Bronchial epithelial cell (primary cell): ENCODE results near the gene NOP16. TPM values are rescaled to one million over a fixed set of nuclear protein-coding genes. Genes with fewer than 3 reads are reported as not detected.

ENCODE experiments used
- DNase-seq: peaks from one replicate; pipeline ENCODE4 v3.0.0-alpha.2; 2010; ENCODE audit warnings: low read depth
- FAIRE-seq: peaks from 2 replicates; lab custom pipeline; 2011; peaks lifted over from hg19 to GRCh38; lab: Jason Lieb, UNC
- H3K27me3 ChIP-seq: 2 replicates; pipeline ENCODE4 v1.5.1; 2011; ENCODE audit warnings: low read length; ENCODE audit not compliant: control insufficient read depth, insufficient read depth
- H3K36me3 ChIP-seq: 2 replicates; pipeline ENCODE4 v1.5.1; 2011; ENCODE audit warnings: low read length; ENCODE audit not compliant: control insufficient read depth, insufficient read depth
- H3K4me3 ChIP-seq: 2 replicates; pipeline ENCODE4 v1.5.1; 2011; ENCODE audit warnings: mild to moderate bottlenecking, low read depth, low read length, control low read depth
- CTCF ChIP-seq: IDR thresholded peaks from 2 replicates; pipeline ENCODE4 v1.5.1; 2011; ENCODE audit warnings: mild to moderate bottlenecking, moderate library complexity, low read length, control low read depth, inconsistent platforms; ENCODE audit not compliant: insufficient read depth, severe bottlenecking
- total RNA-seq: library from RNA; depleted of rRNA; stranded (reverse); fragments of >200 nt; gene quantifications from 2 replicates; pipeline ENCODE4 v1.2.1, GENCODE V29; 2014

The NOP16 gene
- total RNA-seq, 1 donor from 2014 or later: 36.1 TPM

- no peak for TF ChIP-seq CTCF
- Histone ChIP-seq H3K4me3 (no peak overlapping the region), H3K27me3 (no peaks in the 10 kb centered on the region), H3K36me3 (no peaks in the 10 kb centered on the region)
- no peak for FAIRE-seq
- no peak for DNase-seq
Measured at GRCh38 chr5:176426876-176427275, 38.5 kb upstream of the NOP16 start.

- no peak for DNase-seq
- no peak for FAIRE-seq
- Histone ChIP-seq H3K4me3 (no peak overlapping the region), H3K27me3 (no peaks in the 10 kb centered on the region), H3K36me3 (no peaks in the 10 kb centered on the region)
- TF ChIP-seq CTCF: no peak
Measured at GRCh38 chr5:176425791-176426190, 37.4 kb upstream of the NOP16 start.

GRCh38 chr5:176425138-176425537, 36.7 kb upstream of the NOP16 start:
- Histone ChIP-seq H3K36me3 (no peaks in the 10 kb centered on the region), H3K27me3 (no peaks in the 10 kb centered on the region), H3K4me3 (no peak overlapping the region)
- DNase-seq (no peak), FAIRE-seq (no peak)
- no peak for TF ChIP-seq CTCF

DNA sequence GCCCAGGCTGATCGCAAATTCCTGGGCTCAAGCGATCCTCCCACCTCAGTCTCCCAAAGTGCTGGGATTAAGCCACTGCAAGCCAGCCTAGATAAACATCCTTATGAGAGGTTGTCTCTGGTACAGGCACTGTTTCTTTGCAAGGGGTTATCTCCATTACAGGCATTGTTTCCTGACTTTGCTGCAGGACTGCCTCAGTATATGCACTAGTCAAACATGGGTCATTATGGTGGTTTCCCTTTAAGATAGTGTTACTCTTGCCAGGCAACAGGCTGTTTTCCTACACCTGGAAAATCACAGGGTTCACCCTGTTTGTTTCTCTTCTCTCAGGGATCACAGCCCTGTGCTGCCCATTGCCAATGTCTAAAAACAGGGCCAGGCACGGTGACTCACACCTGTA, 35.8 kb upstream of the NOP16 start:
- DNase-seq (no peak), FAIRE-seq (no peak)
- Histone ChIP-seq H3K4me3 (no peak overlapping the region), H3K36me3 (no peaks in the 10 kb centered on the region), H3K27me3 (no peaks in the 10 kb centered on the region)
- no peak for TF ChIP-seq CTCF

- no peak overlapping the region for H3K4me3 ChIP-seq
- no peak for FAIRE-seq
- H3K27me3 ChIP-seq: no peaks in the 10 kb centered on the region
- no peak for DNase-seq
- no peak for TF ChIP-seq CTCF
- H3K36me3 ChIP-seq: no peaks in the 10 kb centered on the region
Measured at GRCh38 chr5:176420972-176421544, 32.7 kb upstream of the NOP16 start.

- Histone ChIP-seq H3K4me3 (no peak overlapping the region), H3K36me3 (no peaks in the 10 kb centered on the region), H3K27me3 (no peaks in the 10 kb centered on the region)
- DNase-seq: no peak
- no peak for TF ChIP-seq CTCF
- FAIRE-seq: no peak
Measured at GRCh38 chr5:176420086-176420485, 31.7 kb upstream of the NOP16 start.
